ENCODE measurements around the gene UBQLN2. TPM values are rescaled to one million over a fixed set of nuclear protein-coding genes. Genes with fewer than 3 reads are reported as not detected.
"Not testable (repeated sequence)": the region's sequence is repeated elsewhere in the genome, so short reads cannot be mapped to it uniquely, and the experiment has no call there.

UBQLN2 gene
- total RNA-seq (10 to 100 TPM; 46.3 to 57.7 (median 53.7) TPM), total RNA-seq (36.5 to 114 (median 67.7) reads per million in 29 experiments)
- total RNA-seq (2013), result 43.1 TPM

DNA sequence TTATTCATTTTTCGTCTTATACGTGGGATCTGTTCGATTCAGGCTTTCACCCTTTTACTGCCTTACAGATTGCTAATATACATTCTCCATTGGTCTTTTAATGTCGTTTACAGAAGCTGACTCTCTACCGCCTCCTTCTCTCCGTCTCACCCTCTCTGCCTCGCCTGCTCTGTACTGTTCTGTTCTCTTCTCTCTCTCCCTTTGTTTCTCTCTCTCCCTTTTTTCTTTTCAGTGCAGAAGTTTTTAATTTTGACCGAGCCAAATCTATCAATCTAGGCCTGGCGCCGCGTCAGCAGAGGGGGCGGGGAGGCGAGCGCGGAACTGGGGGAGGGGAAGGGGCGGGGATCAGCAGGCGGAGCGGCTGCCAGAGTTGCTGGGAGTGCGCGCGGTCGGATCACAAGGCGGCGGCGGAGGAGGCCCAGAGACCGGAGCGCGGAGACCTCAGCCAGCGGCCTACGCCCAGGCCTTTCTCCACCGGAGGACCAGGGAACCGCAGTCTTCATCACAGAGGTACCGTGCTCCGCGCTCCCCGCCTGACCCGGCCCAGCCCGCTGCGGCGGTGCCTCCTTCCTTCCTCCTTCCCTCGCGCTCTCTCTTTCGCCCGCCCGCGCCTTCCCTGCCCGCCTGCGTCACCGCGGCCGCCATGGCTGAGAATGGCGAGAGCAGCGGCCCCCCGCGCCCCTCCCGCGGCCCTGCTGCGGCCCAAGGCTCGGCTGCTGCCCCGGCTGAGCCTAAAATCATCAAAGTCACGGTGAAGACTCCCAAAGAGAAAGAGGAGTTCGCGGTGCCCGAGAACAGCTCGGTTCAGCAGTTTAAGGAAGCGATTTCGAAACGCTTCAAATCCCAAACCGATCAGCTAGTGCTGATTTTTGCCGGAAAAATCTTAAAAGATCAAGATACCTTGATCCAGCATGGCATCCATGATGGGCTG is at the start of gene UBQLN2:
UBQLN2 (plus strand) TSS at position 397 of the 931 bp plus-strand sequence; CDS start at position 644, 247 bp downstream.
- peaks cover 9 to 17% (median 15%) of the 10 kb centered on the region in 3 donors for H3K4me1 Mint-ChIP-seq
- Histone ChIP-seq H3K36me3 (ENCODE audit: control insufficient read depth in 2 of 2, extremely low read depth in 1 of 2, insufficient read depth in 1 of 2, low read length in 1 of 2) (no peaks in the 10 kb centered on the region), H3K27ac (ENCODE audit: low read length) (peak within 1 kb of the TSS; percentile 91), H3K27me3 (replicated peaks in 1 of 2; ENCODE audit: control insufficient read depth in 2 of 2, extremely low read depth in 1 of 2, insufficient read depth in 2 of 2, low read length in 1 of 2) (no peaks in the 10 kb centered on the region), H3K4me3 (ENCODE audit: control insufficient read depth in 1 of 2, extremely low read depth in 1 of 2, low read length in 1 of 2) (peak within 1 kb of the TSS; percentile 68 to 83), H3K9me3 (no peaks in the 10 kb centered on the region), H3K4me1 (ENCODE audit: control insufficient read depth in 1 of 2, extremely low read depth in 1 of 2, insufficient read depth in 2 of 2, low read length in 2 of 2) (no peaks in the 10 kb centered on the region)
- WGBS (ENCODE audit: insufficient coverage), result 0% methylated on average over 38 of the region's 70 CpGs
- peak within 1 kb of the TSS; percentile 88 to 96 (median 88) for H3K4me3 Mint-ChIP-seq
- no peaks in the 10 kb centered on the region for H3K27me3 Mint-ChIP-seq
- no peaks in the 10 kb centered on the region for H3K9me3 Mint-ChIP-seq
- ATAC-seq (replicated peaks in 1 of 4), result peak; percentile 81 to 83 (median 82)
- peaks cover 7% of the 10 kb centered on the region for H3K36me3 Mint-ChIP-seq
- POLR2A ChIA-PET, result interaction anchor here in 1 of 2 donors (0.6 kb wide), 1 partner anchor 1031 kb away, joined by 3 read pairs; no protein-coding TSS in a partner anchor
- CTCF ChIA-PET, result interaction anchor here in 1 of 2 donors (1.6 kb wide), 1 partner anchor 163 kb away, joined by 6 read pairs; no protein-coding TSS in a partner anchor
- peak; percentile 52 to 85 (median 71) for DNase-seq
- H3K27ac Mint-ChIP-seq, result peak within 1 kb of the TSS; percentile 96 to 99

DNA sequence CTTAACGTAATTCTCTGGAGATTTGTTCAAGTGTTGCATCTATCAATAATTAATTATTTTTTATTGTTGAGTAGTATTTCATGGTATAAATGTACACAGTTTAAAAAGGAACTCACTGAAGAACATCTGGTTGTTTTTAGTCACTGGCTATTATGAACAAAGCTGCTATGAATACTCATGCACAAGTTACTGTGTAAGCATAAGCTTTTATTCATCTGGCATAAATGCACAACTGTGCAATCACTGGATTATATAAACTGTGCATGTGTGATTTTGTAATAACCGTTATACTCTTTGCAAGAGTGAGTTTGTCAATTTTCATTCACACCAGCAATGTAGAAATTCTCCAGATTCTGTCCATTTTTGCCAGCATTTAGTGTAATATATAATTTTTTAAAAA is 43.8 kb upstream of the UBQLN2 start:
- H3K9me3 ChIP-seq, result no peaks in the 10 kb centered on the region
- H3K9me3 Mint-ChIP-seq, result peaks cover 0 to 4% (median 0%) of the 10 kb centered on the region in 3 donors
- CTCF ChIA-PET, result no interaction called here

GRCh38 chrX:56529482-56530007 is 33.9 kb upstream of the UBQLN2 start:
- H3K36me3 ChIP-seq (ENCODE audit: control insufficient read depth in 2 of 2, extremely low read depth in 1 of 2, insufficient read depth in 1 of 2, low read length in 1 of 2); H3K4me1 ChIP-seq (ENCODE audit: control insufficient read depth in 1 of 2, extremely low read depth in 1 of 2, insufficient read depth in 2 of 2, low read length in 2 of 2); H3K27ac ChIP-seq (ENCODE audit: low read length); H3K27me3 ChIP-seq (replicated peaks in 1 of 2; ENCODE audit: control insufficient read depth in 2 of 2, extremely low read depth in 1 of 2, insufficient read depth in 2 of 2, low read length in 1 of 2); H3K4me1 Mint-ChIP-seq; H3K9me3 ChIP-seq; H3K27ac Mint-ChIP-seq; DNase-seq; H3K4me3 Mint-ChIP-seq; ATAC-seq (replicated peaks in 1 of 4); POLR2A ChIA-PET; H3K4me3 ChIP-seq (ENCODE audit: control insufficient read depth in 1 of 2, extremely low read depth in 1 of 2, low read length in 1 of 2): not testable (repeated sequence)
- WGBS (ENCODE audit: insufficient coverage), result no CpG with 5 or more reads among the region's 2 CpGs
- H3K36me3 Mint-ChIP-seq, result peaks cover 29% of the 10 kb centered on the region
- H3K9me3 Mint-ChIP-seq, result peaks cover 0 to 10% (median 2%) of the 10 kb centered on the region in 3 donors
- peaks cover 0 to 25% of the 10 kb centered on the region in 2 donors for H3K27me3 Mint-ChIP-seq
- CTCF ChIA-PET, result interaction anchor here in 1 of 2 donors (0.6 kb wide), 1 partner anchor 38 kb away, joined by 3 read pairs; no protein-coding TSS in a partner anchor

More for the DNA sequence above, 43.8 kb upstream of the UBQLN2 start:
- DNase-seq, result no peak
- Histone ChIP-seq H3K4me1 (ENCODE audit: control insufficient read depth in 1 of 2, extremely low read depth in 1 of 2, insufficient read depth in 2 of 2, low read length in 2 of 2) (no peaks in the 10 kb centered on the region), H3K4me3 (ENCODE audit: control insufficient read depth in 1 of 2, extremely low read depth in 1 of 2, low read length in 1 of 2) (no peak overlapping the region), H3K27ac (ENCODE audit: low read length) (no peak overlapping the region), H3K36me3 (ENCODE audit: control insufficient read depth in 2 of 2, extremely low read depth in 1 of 2, insufficient read depth in 1 of 2, low read length in 1 of 2) (no peaks in the 10 kb centered on the region), H3K27me3 (replicated peaks in 1 of 2; ENCODE audit: control insufficient read depth in 2 of 2, extremely low read depth in 1 of 2, insufficient read depth in 2 of 2, low read length in 1 of 2) (no peaks in the 10 kb centered on the region)
- WGBS (ENCODE audit: insufficient coverage), result no CpG with 5 or more reads among the region's 2 CpGs
- no peak overlapping the region for H3K4me3 Mint-ChIP-seq
- ATAC-seq (replicated peaks in 1 of 4), result no peak
- peaks cover 0 to 14% of the 10 kb centered on the region in 2 donors for H3K27me3 Mint-ChIP-seq
- no peak overlapping the region for H3K27ac Mint-ChIP-seq
- POLR2A ChIA-PET, result no interaction called here
- peaks cover 0 to 2% (median 0%) of the 10 kb centered on the region in 3 donors for H3K4me1 Mint-ChIP-seq
- H3K36me3 Mint-ChIP-seq, result peaks cover 11% of the 10 kb centered on the region

DNA sequence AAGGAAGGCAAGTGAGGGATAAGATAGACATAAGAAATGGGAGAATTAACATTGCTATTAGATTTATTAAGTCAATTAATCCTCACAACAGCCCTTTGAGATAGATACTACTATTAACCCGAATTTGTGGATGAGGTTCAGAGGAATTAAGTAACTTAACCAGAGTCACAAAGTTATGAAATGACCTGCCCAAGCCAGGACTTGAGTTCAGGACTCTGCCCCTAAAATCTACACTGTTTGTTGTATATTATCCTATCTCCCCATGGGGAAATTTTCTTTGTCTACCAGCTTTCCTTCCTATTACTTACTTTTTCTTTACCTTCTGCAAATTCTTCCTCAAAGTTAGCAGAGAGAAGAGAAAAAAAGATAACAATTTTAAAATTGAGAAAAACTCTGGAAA is 33.4 kb upstream of the UBQLN2 start:
- DNase-seq (no peak), ATAC-seq (replicated peaks in 1 of 4) (no peak)
- H3K27me3 ChIP-seq (replicated peaks in 1 of 2; ENCODE audit: control insufficient read depth in 2 of 2, extremely low read depth in 1 of 2, insufficient read depth in 2 of 2, low read length in 1 of 2), result no peaks in the 10 kb centered on the region
- no peaks in the 10 kb centered on the region for H3K9me3 ChIP-seq
- POLR2A ChIA-PET, result no interaction called here
- Mint-ChIP-seq H3K27ac (no peak overlapping the region), H3K27me3 (peaks cover 0 to 23% of the 10 kb centered on the region in 2 donors), H3K4me1 (no peaks in the 10 kb centered on the region), H3K36me3 (peaks cover 27% of the 10 kb centered on the region), H3K9me3 (peaks cover 0 to 10% (median 2%) of the 10 kb centered on the region in 3 donors), H3K4me3 (no peak overlapping the region)
- H3K4me1 ChIP-seq (ENCODE audit: control insufficient read depth in 1 of 2, extremely low read depth in 1 of 2, insufficient read depth in 2 of 2, low read length in 2 of 2), result no peaks in the 10 kb centered on the region
- H3K27ac ChIP-seq (ENCODE audit: low read length), result no peak overlapping the region
- CTCF ChIA-PET, result no interaction called here
- no CpG with 5 or more reads among the region's 1 CpG for WGBS (ENCODE audit: insufficient coverage)
- H3K36me3 ChIP-seq (ENCODE audit: control insufficient read depth in 2 of 2, extremely low read depth in 1 of 2, insufficient read depth in 1 of 2, low read length in 1 of 2), result no peaks in the 10 kb centered on the region
- no peak overlapping the region for H3K4me3 ChIP-seq (ENCODE audit: control insufficient read depth in 1 of 2, extremely low read depth in 1 of 2, low read length in 1 of 2)

- DNase-seq (no peak), ATAC-seq (replicated peaks in 1 of 4) (no peak)
- H3K27ac Mint-ChIP-seq, result no peak overlapping the region
- H3K4me1 Mint-ChIP-seq, result no peaks in the 10 kb centered on the region
- no peak overlapping the region for H3K4me3 Mint-ChIP-seq
- H3K9me3 Mint-ChIP-seq, result peaks cover 6 to 18% (median 12%) of the 10 kb centered on the region in 3 donors
- peaks cover 0 to 7% of the 10 kb centered on the region in 2 donors for H3K27me3 Mint-ChIP-seq
- H3K27me3 ChIP-seq (replicated peaks in 1 of 2; ENCODE audit: control insufficient read depth in 2 of 2, extremely low read depth in 1 of 2, insufficient read depth in 2 of 2, low read length in 1 of 2), result no peaks in the 10 kb centered on the region
- CTCF ChIA-PET, result no interaction called here
- H3K36me3 Mint-ChIP-seq, result peaks cover 4% of the 10 kb centered on the region
- POLR2A ChIA-PET, result no interaction called here
- no CpG with 5 or more reads among the region's 1 CpG for WGBS (ENCODE audit: insufficient coverage)
- H3K27ac ChIP-seq (ENCODE audit: low read length), result no peak overlapping the region
- H3K4me3 ChIP-seq (ENCODE audit: control insufficient read depth in 1 of 2, extremely low read depth in 1 of 2, low read length in 1 of 2), result no peak overlapping the region
- H3K4me1 ChIP-seq (ENCODE audit: control insufficient read depth in 1 of 2, extremely low read depth in 1 of 2, insufficient read depth in 2 of 2, low read length in 2 of 2), result no peaks in the 10 kb centered on the region
- H3K36me3 ChIP-seq (ENCODE audit: control insufficient read depth in 2 of 2, extremely low read depth in 1 of 2, insufficient read depth in 1 of 2, low read length in 1 of 2), result no peaks in the 10 kb centered on the region
- no peaks in the 10 kb centered on the region for H3K9me3 ChIP-seq
Measured at GRCh38 chrX:56550667-56551066, 12.8 kb upstream of the UBQLN2 start.

GRCh38 chrX:56554870-56555269 is 8.6 kb upstream of the UBQLN2 start:
- DNase-seq, result no peak
- Histone ChIP-seq H3K36me3 (ENCODE audit: control insufficient read depth in 2 of 2, extremely low read depth in 1 of 2, insufficient read depth in 1 of 2, low read length in 1 of 2) (no peaks in the 10 kb centered on the region), H3K4me3 (ENCODE audit: control insufficient read depth in 1 of 2, extremely low read depth in 1 of 2, low read length in 1 of 2) (no peak overlapping the region), H3K27me3 (replicated peaks in 1 of 2; ENCODE audit: control insufficient read depth in 2 of 2, extremely low read depth in 1 of 2, insufficient read depth in 2 of 2, low read length in 1 of 2) (no peaks in the 10 kb centered on the region), H3K4me1 (ENCODE audit: control insufficient read depth in 1 of 2, extremely low read depth in 1 of 2, insufficient read depth in 2 of 2, low read length in 2 of 2) (no peaks in the 10 kb centered on the region), H3K27ac (ENCODE audit: low read length) (no peak overlapping the region), H3K9me3 (no peaks in the 10 kb centered on the region)
- H3K4me3 Mint-ChIP-seq, result no peak overlapping the region
- ATAC-seq (replicated peaks in 1 of 4), result no peak
- H3K9me3 Mint-ChIP-seq, result peaks cover 0 to 9% (median 7%) of the 10 kb centered on the region in 3 donors
- WGBS (ENCODE audit: insufficient coverage), result no CpG with 5 or more reads among the region's 4 CpGs
- POLR2A ChIA-PET, result interaction anchor here in 1 of 2 donors (0.6 kb wide), 1 partner anchor 792 kb away, joined by 5 read pairs; no protein-coding TSS in a partner anchor
- H3K27me3 Mint-ChIP-seq, result peaks cover 0 to 4% of the 10 kb centered on the region in 2 donors
- no peaks in the 10 kb centered on the region for H3K36me3 Mint-ChIP-seq
- CTCF ChIA-PET, result no interaction called here
- H3K4me1 Mint-ChIP-seq, result no peaks in the 10 kb centered on the region
- no peak overlapping the region for H3K27ac Mint-ChIP-seq
